HS-5 (cell line): Measurements from ENCODE around the gene VMAC.

Source experiments
- DNase-seq: peaks from one replicate; pipeline ENCODE4 v3.0.0-alpha.2; 2012; ENCODE audit warnings: low read depth

VMAC gene

GRCh38 chr19:5931251-5931650 is 26.6 kb downstream of the VMAC start:
- no peak for DNase-seq

DNA sequence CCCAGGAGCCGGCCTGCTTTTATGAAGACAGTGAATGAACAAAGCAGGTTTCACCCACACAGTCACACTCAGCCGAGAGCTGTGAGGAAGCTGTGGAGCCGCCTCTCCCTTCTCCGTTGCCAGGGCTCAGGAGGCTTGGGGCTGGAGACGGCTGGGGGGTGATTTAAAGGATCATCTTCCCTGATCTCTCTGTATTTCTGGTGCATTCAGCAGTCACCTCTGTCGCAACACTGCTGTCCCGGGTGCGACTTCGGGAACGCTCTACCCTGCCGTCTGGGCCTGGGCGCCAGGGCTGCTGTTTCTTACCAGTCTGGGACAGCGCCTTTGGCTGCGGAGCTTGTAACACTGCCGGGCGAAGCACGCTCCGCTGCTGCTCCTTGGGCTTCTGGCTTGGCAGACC is 27.5 kb downstream of the VMAC start:
- DNase-seq, result no peak

- no peak for DNase-seq
Measured at GRCh38 chr19:5932609-5933262, 28.1 kb downstream of the VMAC start.

GRCh38 chr19:5933391-5934068 is 28.9 kb downstream of the VMAC start:
- DNase-seq, result no peak

GRCh38 chr19:5934069-5934401 is 29.4 kb downstream of the VMAC start:
- DNase-seq, result no peak

DNA sequence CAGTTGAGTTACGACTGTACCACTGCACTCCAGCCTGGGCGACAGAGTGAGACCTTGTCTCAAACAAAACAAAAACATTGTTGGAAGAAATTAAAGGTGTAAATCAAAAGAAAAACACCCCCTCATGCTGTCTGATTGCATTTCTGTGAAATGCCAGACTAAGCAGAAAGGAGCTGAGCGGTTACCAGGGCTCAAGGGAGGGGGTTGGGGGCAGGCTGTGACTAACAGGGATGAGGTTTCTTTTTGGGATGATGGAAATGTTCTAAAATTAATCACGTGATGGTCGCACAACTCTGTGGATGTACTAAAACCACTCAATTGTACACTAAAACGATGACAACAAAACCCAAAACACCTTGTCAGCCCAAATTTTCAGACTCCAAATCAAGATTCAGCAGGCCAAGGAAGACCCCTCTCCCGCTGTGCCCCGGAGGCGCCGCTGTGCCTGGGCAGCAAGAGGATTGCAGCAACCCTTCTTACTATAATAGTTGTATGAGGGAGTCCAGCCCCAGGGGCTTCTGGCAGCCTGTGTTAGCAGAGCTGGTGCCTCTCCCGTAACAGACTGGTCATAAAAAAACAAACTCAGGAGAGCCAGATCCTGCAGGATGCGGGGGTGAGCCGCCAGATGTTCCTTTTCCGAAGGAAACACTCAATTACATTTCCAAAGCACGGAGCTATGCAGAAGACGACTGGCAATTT is 30.3 kb downstream of the VMAC start:
- DNase-seq, result no peak

- DNase-seq, result no peak
Measured at GRCh38 chr19:5935473-5936291, 31.0 kb downstream of the VMAC start.

DNA sequence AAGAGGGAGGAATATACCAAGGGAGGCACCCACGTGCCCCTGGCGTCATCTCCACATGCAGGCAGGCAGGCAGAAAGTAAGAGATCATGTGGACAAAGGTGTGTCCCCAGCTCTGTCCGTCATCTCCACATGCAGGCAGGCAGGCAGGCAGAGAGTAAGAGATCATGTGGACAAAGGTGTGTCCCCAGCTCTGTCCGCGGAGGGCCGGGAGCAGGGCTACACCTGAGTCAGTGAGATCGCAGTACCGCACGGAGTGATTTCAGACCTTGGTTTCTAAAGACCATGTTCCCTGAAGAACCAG is 31.6 kb downstream of the VMAC start:
- DNase-seq, result no peak

- DNase-seq, result no peak
Measured at GRCh38 chr19:5937550-5937949, 32.9 kb downstream of the VMAC start.

- DNase-seq, result no peak
Measured at GRCh38 chr19:5940260-5941208, 35.9 kb downstream of the VMAC start.

GRCh38 chr19:5941673-5942072 is 37.0 kb downstream of the VMAC start:
- no peak for DNase-seq

DNA sequence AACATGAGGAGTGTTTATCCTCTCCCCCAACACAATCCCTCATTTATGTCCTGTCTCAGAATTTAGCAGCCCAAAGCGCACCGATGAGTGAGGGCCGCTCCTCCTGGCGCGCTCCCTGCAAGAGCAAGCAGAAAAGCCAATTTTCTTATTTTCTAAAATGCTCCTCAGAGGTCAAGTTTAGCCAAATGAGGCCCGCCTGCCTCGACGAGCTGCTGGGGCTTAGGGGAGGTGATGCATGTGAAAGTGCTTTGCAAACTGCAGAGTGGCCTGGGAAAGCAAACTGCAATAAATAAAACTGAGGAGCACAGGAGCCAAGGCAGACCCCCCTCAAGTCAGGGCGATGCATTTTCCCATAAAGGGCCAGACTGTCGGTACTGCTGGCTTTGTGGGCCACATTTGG is 38.4 kb downstream of the VMAC start:
- DNase-seq, result no peak

GRCh38 chr19:5943623-5944022 is 39.0 kb downstream of the VMAC start:
- no peak for DNase-seq

DNA sequence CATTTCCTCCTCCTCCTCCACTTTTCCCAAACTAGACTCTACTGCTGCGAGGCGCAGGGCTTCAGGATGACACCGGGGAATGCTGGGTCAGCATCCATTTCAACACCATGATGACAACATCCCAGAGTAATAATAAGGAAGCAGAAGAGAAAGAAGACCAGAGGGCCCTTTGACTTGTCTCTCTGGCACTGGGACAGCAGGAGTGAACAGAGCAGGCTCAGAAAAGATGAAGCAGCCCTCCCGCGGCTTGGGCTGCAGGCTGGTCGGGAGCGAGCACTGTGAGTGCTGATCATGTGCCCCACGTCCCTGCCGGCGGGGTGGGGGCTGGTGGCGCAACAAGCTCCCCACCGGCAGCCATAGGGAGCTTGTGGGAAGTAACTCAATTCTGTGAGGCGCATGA is 42.8 kb downstream of the VMAC start:
- DNase-seq, result no peak

DNA sequence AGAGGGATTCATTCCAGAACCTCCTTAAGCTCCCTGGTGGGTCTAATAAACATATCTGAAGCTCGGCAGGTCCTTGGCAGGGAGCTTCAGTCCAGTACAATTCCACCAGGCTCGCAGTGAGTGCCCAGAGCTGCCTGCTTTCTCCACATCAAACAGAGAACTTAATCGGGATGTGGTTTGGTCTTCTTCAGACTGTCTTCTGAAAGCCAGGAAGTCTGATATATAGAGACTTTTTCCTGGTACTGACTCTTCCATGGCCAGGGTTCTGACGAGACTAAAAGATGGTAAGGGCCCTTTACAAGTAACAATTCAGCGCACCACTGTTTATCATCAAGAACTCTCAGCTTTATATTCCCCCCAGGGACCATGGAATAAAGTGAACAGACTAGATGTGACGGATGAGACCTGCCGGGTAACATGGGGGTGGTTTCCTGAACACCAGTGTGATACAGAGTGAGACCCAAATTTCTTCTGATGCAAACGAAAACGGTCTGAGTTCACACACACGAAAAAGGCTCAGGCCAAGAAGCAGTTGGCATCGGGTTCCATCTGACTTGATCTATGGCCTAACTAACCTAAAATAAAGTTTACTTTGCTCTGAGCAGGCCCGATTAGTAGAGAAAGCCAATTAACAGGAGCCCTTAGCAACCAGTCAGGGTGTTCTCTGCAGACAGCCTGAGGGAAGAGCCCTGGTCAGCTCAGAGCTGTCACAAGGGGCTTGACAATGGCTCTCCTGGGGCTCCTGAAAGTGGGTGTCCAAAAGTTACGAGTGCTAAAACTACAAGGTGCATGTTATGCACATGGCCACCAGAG is 44.3 kb downstream of the VMAC start:
- no peak for DNase-seq

GRCh38 chr19:5949792-5950305 is 45.2 kb downstream of the VMAC start:
- no peak for DNase-seq

DNA sequence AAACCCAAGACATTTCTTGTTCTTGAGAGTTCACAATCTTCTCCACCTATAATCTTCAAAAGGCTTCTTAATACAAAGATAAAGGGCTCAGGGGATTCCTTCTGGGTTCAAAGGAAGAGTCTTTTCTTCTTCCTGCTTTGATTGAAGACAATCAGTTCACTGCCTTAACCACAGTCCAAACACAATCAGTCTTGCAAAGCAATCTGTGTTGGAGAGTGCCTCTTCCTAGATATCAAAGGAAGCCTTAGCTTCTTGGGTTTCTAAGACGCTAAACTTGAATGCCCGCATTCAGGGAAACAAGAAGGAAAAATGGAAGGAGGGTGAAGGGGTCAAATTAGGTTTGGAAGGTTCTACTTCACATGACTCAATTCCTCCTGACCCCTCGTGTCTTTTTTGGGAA is 46.1 kb downstream of the VMAC start:
- DNase-seq, result no peak

DNA sequence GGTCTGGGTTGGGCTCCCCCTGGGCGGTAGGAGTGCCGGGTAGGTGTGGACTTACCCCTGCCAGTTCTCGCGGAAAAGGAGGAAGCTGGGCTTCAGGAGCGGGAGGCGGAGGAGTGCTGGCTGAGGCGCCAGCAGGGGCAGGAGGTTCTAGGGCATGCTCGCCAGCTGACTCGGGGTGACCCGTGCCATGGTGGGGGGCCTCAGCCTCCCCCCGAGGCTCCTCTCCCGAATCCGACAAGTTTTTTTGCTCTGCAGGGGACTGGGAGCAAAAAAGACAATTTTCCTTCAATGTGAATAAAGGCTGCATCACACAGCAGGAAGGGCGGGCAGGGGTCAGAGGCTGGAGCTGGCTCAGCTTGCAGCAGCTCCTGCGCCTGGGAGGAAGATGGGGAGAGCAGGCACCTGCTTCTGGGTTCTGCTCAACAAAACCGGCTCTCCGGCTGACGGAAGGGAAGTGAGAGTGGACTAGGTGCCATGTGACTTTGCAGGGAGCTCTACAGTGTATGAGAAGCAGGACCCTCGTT is 46.7 kb downstream of the VMAC start:
- DNase-seq, result no peak

DNA sequence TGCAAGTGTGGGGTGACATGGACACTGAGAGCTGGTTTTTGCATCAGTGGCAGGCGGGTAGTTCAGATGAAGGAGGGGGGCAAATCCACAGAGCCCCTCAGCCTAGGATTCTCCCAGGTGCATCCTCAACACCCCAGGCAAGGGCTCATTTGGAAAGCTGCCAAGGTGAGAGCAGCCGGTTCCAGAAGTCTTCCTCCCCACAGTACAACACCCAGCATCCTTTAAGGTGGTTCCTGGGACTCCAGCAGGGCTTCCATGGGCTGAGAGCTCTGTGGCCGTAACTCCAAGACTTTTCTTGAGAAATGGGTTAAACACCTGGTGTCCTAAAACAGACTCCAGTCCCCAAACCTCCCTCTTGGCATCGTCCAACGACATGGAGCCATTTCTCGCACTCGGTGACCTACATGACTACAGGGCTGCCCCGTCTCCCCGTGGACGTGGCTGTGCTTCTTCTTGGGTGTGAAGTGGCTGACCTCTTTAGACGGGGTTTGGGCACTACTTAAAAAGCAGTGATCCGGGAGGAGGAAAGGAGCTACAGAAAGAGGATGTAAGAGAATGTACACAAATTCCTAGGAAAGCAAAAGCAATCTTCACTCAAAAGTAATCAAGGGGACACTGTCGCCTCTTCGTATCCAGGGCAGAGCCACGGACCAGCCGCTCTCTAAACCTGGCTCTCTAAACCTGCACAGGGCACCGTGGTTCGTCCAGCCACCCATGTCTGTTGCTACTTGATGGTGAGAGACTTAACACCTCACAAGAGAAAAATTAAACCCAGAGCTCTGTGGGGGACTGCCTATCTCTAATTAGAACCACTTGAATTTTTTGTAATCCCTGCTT is 47.7 kb downstream of the VMAC start:
- DNase-seq, result no peak
